NCI-H2196 treated with DMSO at 0.1 percent for 48 hours (cell line): ENCODE measurements around the gene MMP20.

Source experiments
- DNase-seq: peaks from one replicate; lab custom pipeline; 2025; ENCODE audit not compliant: unreplicated experiment; lab: John Stamatoyannopoulos, UW

Gene MMP20

DNA sequence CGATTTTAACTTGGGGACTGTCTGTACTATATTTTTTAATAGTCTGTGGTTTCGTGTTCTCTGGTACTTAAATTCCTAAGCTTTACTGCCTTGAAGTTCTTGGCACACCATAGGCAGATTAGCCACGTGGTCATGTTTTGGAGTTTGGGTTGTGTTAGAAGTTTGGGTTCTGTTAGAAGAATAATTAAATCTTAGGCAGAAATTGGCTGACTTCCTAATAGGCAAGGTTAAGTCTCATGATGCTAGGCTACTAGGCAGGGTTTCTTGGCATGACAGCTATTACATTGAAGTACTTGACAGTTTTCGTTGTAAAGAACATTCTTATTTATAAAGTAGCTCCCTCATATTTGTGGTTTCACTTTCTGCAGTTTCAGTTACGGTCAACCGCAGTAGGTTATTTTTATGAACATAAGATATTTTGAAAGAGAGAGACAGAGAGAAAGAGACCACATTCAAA, 64.5 kb downstream of the MMP20 start:
- no peak for DNase-seq

DNA sequence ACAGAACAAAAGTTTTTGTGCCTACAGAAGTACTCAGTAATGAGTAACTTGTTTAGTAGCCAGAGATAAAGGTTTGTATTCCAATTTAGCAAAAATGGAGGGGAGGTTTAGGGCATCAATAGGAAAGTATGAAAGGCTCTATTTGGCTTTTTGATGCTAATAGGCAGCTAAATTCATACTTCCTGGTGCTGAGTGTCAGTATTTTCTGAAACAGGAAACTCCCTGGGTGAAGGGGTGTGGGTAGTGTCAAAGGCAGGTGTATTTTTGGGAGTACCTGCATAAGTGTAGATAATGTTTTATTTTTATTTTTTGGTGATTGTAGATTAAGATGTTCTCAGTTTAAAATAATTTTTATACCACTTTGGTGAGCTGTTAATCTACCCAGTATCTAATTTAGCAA, 65.3 kb downstream of the MMP20 start:
- DNase-seq: no peak

GRCh38 chr11:102555091-102555490, 70.0 kb downstream of the MMP20 start:
- no peak for DNase-seq

GRCh38 chr11:102553835-102554282, 71.3 kb downstream of the MMP20 start:
- no peak for DNase-seq

DNA sequence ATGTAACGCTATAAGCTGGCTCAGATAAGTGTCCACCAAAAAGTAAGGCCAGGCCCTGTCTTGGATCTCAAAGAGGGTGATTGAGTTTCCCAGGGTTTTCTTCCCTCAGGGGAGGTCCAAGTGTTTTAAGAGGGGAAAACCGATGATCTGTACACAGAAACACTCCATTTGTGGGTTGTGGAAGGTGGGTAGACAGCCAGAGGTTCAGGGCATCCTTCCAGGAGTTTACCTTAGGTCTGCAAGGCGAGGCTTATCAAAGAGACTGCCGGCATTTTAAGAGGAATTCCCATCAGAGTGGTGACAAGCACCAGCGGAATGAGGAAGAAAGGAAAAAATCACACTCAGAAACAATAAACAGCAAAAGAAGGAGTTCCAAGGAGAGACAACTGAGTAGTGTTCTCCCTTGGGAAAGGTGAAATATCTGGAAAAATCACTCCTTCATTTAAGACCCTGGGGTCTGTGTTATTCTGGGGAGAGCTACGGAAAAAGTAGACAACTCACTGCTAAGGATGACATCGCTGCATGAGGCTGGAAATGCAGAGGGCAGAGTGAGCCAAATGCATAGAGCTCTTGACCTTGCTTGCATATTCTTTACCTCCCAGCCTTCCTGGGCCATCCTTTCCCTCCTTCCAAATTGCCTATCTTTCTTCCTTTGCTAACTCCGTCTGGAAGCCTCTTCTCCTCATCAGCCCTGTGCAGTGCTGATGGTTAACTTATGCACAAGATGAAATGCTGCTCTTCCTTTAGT, 72.5 kb downstream of the MMP20 start:
- DNase-seq: no peak

DNA sequence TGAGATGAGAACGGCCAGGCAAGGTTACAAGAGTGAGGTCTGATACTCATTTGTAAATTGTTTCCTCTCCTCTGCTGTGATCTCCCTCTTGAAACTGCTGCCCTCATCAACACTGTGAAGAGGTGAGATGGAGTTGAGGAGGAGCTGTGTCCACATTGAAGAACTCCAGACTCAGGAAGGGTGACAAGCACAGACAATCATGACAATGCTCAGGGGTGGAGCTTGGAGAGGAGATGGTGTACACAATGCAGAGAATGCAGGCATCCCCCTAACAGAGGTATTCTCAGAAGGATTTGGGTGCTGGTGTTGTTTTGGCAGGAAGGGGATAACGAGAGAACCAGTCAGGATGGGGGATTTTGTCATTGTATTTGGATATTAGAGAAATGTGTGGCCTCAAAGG, 73.1 kb downstream of the MMP20 start:
- no peak for DNase-seq

DNA sequence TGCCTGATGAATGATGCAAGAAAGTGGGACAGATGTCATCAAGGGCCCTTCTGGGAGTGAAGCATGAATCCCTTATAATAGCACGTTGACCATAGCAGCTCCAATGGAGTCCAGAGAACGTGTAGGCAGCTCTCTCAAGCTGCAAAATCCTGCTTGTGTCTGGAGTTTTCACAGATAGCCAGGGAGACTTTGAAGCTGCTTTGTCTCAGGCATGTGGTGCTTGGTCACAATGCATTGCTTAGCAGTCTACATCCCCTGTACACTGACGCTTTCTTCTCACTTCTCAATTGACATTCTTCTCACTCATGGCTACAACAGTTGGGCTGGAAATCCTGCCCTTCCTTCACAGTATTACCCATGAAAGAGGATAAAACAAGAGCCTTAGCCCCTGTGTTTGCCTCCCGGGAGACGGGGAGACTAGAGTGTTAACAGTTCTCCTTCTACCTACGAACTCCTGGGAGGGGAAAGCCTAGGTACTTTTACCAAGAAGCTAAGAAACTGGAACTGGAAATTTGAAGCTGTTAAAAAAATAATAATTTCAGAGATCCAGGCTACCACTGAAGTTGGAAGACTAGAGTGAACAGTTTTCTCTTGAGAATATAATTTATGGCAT, 73.9 kb downstream of the MMP20 start:
- DNase-seq: no peak

GRCh38 chr11:102546923-102547471, 78.1 kb downstream of the MMP20 start:
- DNase-seq: no peak

DNA sequence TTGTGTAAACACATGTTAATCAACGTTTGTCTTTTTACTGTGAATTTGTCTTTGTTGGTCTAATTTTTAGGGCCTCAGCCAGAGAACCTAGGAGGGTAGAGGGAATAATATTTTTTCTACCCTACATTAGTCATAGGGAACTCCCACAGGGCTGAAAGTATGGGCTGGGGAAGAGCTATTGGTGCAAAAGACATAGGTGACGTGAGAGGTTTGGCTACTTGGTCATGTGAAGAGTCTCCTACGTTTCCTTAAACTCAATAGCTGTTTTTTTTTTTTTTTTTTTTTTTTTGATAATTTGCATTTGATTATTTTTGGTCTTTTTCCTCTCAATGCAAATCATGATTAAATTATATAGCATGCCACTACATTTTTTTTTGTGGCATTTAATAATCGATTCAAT, 78.7 kb downstream of the MMP20 start:
- DNase-seq: no peak

- no peak for DNase-seq
These were observed 79.4 kb downstream of the MMP20 start for GRCh38 chr11:102545701-102546100.

- no peak for DNase-seq
These were observed 80.5 kb downstream of the MMP20 start for GRCh38 chr11:102544594-102544993.

GRCh38 chr11:102539567-102539966, 85.6 kb downstream of the MMP20 start:
- no peak for DNase-seq

DNA sequence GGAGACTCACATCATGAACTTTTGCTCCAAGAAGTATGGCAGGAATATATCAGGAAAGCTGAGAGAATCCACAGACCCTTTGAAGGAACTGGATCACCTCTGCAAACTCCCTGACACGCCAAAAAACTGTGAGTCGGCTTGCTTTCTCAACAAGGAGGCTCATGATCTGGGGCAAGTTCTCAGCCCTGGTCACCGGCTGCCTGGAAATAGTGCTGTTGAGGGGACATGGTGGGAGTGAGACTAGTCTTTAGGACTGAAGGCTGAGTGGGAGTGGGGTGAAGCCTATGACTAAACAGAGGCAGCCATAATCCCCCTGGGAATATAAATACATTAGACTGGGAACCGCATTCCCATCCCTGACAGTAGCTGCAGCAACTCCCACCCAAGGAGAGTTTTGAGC, 86.2 kb downstream of the MMP20 start:
- DNase-seq: no peak

GRCh38 chr11:102534261-102534872, 90.8 kb downstream of the MMP20 start:
- no peak for DNase-seq

GRCh38 chr11:102530558-102530957, 94.6 kb downstream of the MMP20 start, which contains the start of gene MMP7:
Gene MMP7 (minus strand): TSS chr11:102530747. CDS start chr11:102530700, 47 bp downstream.
- DNase-seq: no peak

DNA sequence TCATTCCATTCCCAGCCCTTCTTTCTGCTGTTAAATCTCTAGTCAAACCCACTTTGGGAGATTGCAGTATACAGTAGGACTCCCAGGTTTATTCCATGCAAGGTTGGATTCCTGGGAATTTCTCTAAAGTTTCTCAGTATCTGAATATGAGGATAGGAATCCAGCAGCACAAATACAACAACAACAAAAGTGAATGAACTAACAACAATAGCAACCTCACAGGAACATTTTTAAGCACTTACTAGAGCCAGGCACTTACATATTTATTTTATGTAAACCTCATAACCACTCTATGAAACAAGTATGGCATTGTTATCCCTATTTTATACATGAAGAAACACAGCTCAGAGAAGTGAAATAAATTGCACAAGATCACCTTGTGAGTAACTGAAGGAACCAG, 96.5 kb downstream of the MMP20 start:
- no peak for DNase-seq

GRCh38 chr11:102527684-102528083, 97.4 kb downstream of the MMP20 start:
- DNase-seq: no peak

GRCh38 chr11:102527041-102527440, 98.1 kb downstream of the MMP20 start:
- no peak for DNase-seq
